IMR-90 (cell line): ENCODE measurements around the gene RAB5B. TPM values are rescaled to one million over a fixed set of nuclear protein-coding genes. Genes with fewer than 3 reads are reported as not detected.
A peak's percentile ranks its signal among the peaks of the same experiment; 100 is the strongest.

ENCODE experiments used
- ATAC-seq: fragments of 200-7000 bp; cut with Tn5 transposase; 2 replicates; pipeline ENCODE4 v1.9.1; 2020; ENCODE audit warnings: low read depth, mild to moderate bottlenecking, moderate library complexity
- BruUV-seq: library from RNA; stranded (reverse); fragments of 400-500 nt; replicated peaks from 2 replicates; lab custom pipeline; 2021; lab: Mats Ljungman, UMichigan
- CTCF ChIA-PET: fragments of 300-600 bp; formaldehyde crosslinking; extraction: SDS; loops from one replicate; lab custom pipeline; 2021; ENCODE audit warnings: antibody characterized with exemption; lab: Yijun Ruan, JAX
- POLR2A ChIA-PET: fragments of 300-600 bp; sonication (Branson Sonifier 250); formaldehyde crosslinking; loops from one replicate; lab custom pipeline; 2022; ENCODE audit warnings: antibody characterized with exemption; ENCODE audit not compliant: unreplicated experiment; lab: Charles Lee
- DNase-seq: peaks from one replicate; pipeline ENCODE4 v3.0.0; 2013
- H2AFZ ChIP-seq: replicated peaks from 2 replicates; pipeline ENCODE3; 2013; ENCODE audit warnings: low read length, mild to moderate bottlenecking; ENCODE audit not compliant: poor library complexity
- H2AK5ac ChIP-seq: 2 replicates; pipeline ENCODE4 v1.6.1; 2013; ENCODE audit warnings: low read depth, low read length, inconsistent platforms
- H2AK9ac ChIP-seq: replicated peaks from 2 replicates; pipeline ENCODE3; 2013; ENCODE audit warnings: mild to moderate bottlenecking, low read depth, low read length, moderate library complexity; ENCODE audit not compliant: poor library complexity
- H2BK120ac ChIP-seq: 2 replicates; pipeline ENCODE4 v1.6.1; 2013; ENCODE audit warnings: low read depth, low read length, inconsistent platforms
- H2BK15ac ChIP-seq: 3 replicates; pipeline ENCODE4 v1.6.1; 2013; ENCODE audit warnings: low read depth, low read length, inconsistent platforms
- H2BK20ac ChIP-seq: 2 replicates; pipeline ENCODE4 v1.6.1; 2013; ENCODE audit warnings: low read depth, mild to moderate bottlenecking, inconsistent platforms, low read length, moderate library complexity
- H2BK5ac ChIP-seq: 2 replicates; pipeline ENCODE4 v1.6.1; 2013; ENCODE audit warnings: mild to moderate bottlenecking, low read depth, low read length, inconsistent platforms; ENCODE audit not compliant: poor library complexity, severe bottlenecking
- H3K14ac ChIP-seq: replicated peaks from 2 replicates; pipeline ENCODE4 v1.6.1; 2013; ENCODE audit warnings: low read depth, low read length, inconsistent platforms
- H3K18ac ChIP-seq: 2 replicates; pipeline ENCODE4 v1.6.1; 2013; ENCODE audit warnings: low read depth, low read length, control low read depth
- H3K23ac ChIP-seq: 2 replicates; pipeline ENCODE4 v1.6.1; 2013; ENCODE audit warnings: low read depth, low read length, inconsistent platforms
- H3K27ac ChIP-seq: 2 replicates; pipeline ENCODE4 v1.5.1; 2013; ENCODE audit warnings: mild to moderate bottlenecking, control low read depth, low read length; ENCODE audit not compliant: insufficient read depth
- H3K27me3 ChIP-seq: 2 replicates; pipeline ENCODE4 v1.6.1; 2013; ENCODE audit warnings: low read length; ENCODE audit not compliant: control insufficient read depth, insufficient read depth
- H3K36me3 ChIP-seq: 2 replicates; pipeline ENCODE4 v1.6.1; 2013; ENCODE audit warnings: low read length, mixed read lengths; ENCODE audit not compliant: control insufficient read depth, insufficient read depth
- H3K4ac ChIP-seq: 2 replicates; pipeline ENCODE4 v1.6.1; 2013; ENCODE audit warnings: low read depth, low read length, inconsistent platforms
- H3K4me1 ChIP-seq: 2 replicates; pipeline ENCODE4 v1.6.1; 2013; ENCODE audit warnings: low read length, mixed read lengths; ENCODE audit not compliant: control insufficient read depth, insufficient read depth
- H3K4me2 ChIP-seq: 2 replicates; pipeline ENCODE4 v1.6.1; 2013; ENCODE audit warnings: low read depth, mild to moderate bottlenecking, control low read depth, low read length, moderate library complexity
- H3K4me3 ChIP-seq: 2 replicates; pipeline ENCODE4 v1.5.1; 2013; ENCODE audit warnings: low read depth, mild to moderate bottlenecking, control low read depth, low read length, moderate library complexity; ENCODE audit not compliant: insufficient read depth
- H3K56ac ChIP-seq: 2 replicates; pipeline ENCODE4 v1.6.1; 2013; ENCODE audit warnings: low read length, inconsistent platforms; ENCODE audit not compliant: insufficient read depth; ENCODE audit errors: extremely low read depth
- H3K79me1 ChIP-seq, 2 experiments: 2 replicates each; pipeline ENCODE4 v1.6.1; 2013; ENCODE audit warnings: low read length in 2 of 2, inconsistent platforms in 1 of 2, low read depth in 1 of 2
- H3K9ac ChIP-seq: 2 replicates; pipeline ENCODE4 v1.6.1; 2013; ENCODE audit warnings: low read depth, low read length, control low read depth
- H3K9me1 ChIP-seq: 2 replicates; pipeline ENCODE4 v1.6.1; 2013; ENCODE audit warnings: low read length, inconsistent platforms; ENCODE audit not compliant: insufficient read depth
- H3K9me3 ChIP-seq: 2 replicates; pipeline ENCODE4 v1.6.1; 2013; ENCODE audit warnings: low read length; ENCODE audit not compliant: control insufficient read depth, insufficient read depth
- H4K20me1 ChIP-seq: 2 replicates; pipeline ENCODE4 v1.6.1; 2013; ENCODE audit warnings: low read length, inconsistent platforms; ENCODE audit not compliant: insufficient read depth
- H4K5ac ChIP-seq: 2 replicates; pipeline ENCODE4 v1.6.1; 2013; ENCODE audit warnings: mild to moderate bottlenecking, low read depth, low read length, control low read depth
- H4K8ac ChIP-seq, 2 experiments: 2 replicates each; pipeline ENCODE4 v1.6.1; 2013; ENCODE audit warnings: low read depth in 2 of 2, low read length in 2 of 2, control low read depth in 1 of 2, inconsistent platforms in 1 of 2
- H4K91ac ChIP-seq: 2 replicates; pipeline ENCODE4 v1.6.1; 2013; ENCODE audit warnings: low read depth, low read length, inconsistent platforms; ENCODE audit not compliant: insufficient read depth
- CEBPB ChIP-seq: IDR thresholded peaks from 2 replicates; pipeline ENCODE4 v1.6.1; 2012; ENCODE audit warnings: low read depth, low read length, improper control_type of control experiment
- FOS ChIP-seq: fragments of 150-350 bp; IDR thresholded peaks from 2 replicates; pipeline ENCODE4 v1.6.1; 2016; ENCODE audit warnings: low read depth, low read length
- MAFK ChIP-seq: IDR thresholded peaks from 2 replicates; pipeline ENCODE4 v1.6.1; 2012; ENCODE audit warnings: low read depth, low read length, improper control_type of control experiment
- MAZ ChIP-seq: IDR thresholded peaks from 2 replicates; pipeline ENCODE4 v1.6.1; 2012; ENCODE audit warnings: low read depth, mild to moderate bottlenecking, low read length, improper control_type of control experiment, moderate library complexity, borderline replicate concordance
- MXI1 ChIP-seq: IDR thresholded peaks from 2 replicates; pipeline ENCODE4 v1.6.1; 2012; ENCODE audit warnings: low read depth, mild to moderate bottlenecking, low read length, moderate library complexity, borderline replicate concordance
- NFE2L2 ChIP-seq: fragments of 150-350 bp; IDR thresholded peaks from 2 replicates; pipeline ENCODE4 v1.6.1; 2016; ENCODE audit warnings: low read depth, mild to moderate bottlenecking, low read length
- POLR2A ChIP-seq: IDR thresholded peaks from 2 replicates; pipeline ENCODE4 v1.6.1; 2012; ENCODE audit warnings: mild to moderate bottlenecking, low read depth, low read length
- RAD21 ChIP-seq: IDR thresholded peaks from 2 replicates; pipeline ENCODE4 v1.6.1; 2012; ENCODE audit warnings: low read length, improper control_type of control experiment
- RCOR1 ChIP-seq: IDR thresholded peaks from 2 replicates; pipeline ENCODE4 v1.6.1; 2012; ENCODE audit warnings: mild to moderate bottlenecking, low read length, improper control_type of control experiment; ENCODE audit not compliant: insufficient replicate concordance
- RFX5 ChIP-seq: IDR thresholded peaks from 2 replicates; pipeline ENCODE4 v1.8.0; 2012; ENCODE audit warnings: low read depth, mild to moderate bottlenecking, low read length, moderate library complexity
- WGBS, 2 experiments: methylation state at CpG; one replicate each; pipeline versions ENCODE4 v1.1.5 to v1.1.7; 2013; ENCODE audit warnings: missing lambda C conversion rate in 2 of 2; ENCODE audit not compliant: insufficient read length in 1 of 2; ENCODE audit errors: extremely low coverage in 2 of 2; 5-methylcytosine and 5-hydroxymethylcytosine counted together
- dilution Hi-C: fragments of 300-500 bp; cut with HindIII; formaldehyde crosslinking; loops from one replicate; pipeline ENCODE4 v1.14.3; 2018; ENCODE audit warnings: low sequenced_read_pairs; ENCODE audit not compliant: unreplicated experiment
- in situ Hi-C: fragments of 300-500 bp; cut with MboI; formaldehyde crosslinking; loops from 3 replicates; pipeline ENCODE4 v1.14.3; 2019; ENCODE audit warnings: low sequenced_read_pairs, inconsistent platforms, mixed read lengths
- intact Hi-C: fragments of 100-400 bp; cut with micrococcal nuclease; formaldehyde crosslinking; loops from 2 replicates; pipeline ENCODE4 v1.10.0; 2022
- polyA plus RNA-seq, 3 experiments: library from polyadenylated mRNA; depleted of rRNA; stranded (reverse); fragments of >200 nt; gene quantifications; 2 replicates each; pipeline ENCODE4 v1.2.3, GENCODE V29; 2012; ENCODE audit warnings: low replicate concordance in 1 of 3
- total RNA-seq: library from RNA; depleted of rRNA; stranded (reverse); fragments of >200 nt; gene quantifications from 2 replicates; pipeline ENCODE4 v1.2.3, GENCODE V29; 2012
- TF ChIP-seq, protein P1 (sequence below): conservative IDR thresholded peaks from 2 replicates; pipeline ENCODE4 v1.5.1; 2012; ENCODE audit warnings: mild to moderate bottlenecking, low read depth, low read length, improper control_type of control experiment

The RAB5B gene
- total and polyA plus RNA-seq, 2 of the 4 experiments (the other 2 are of a cell fraction) = 56.5 to 99.2 TPM

DNA sequence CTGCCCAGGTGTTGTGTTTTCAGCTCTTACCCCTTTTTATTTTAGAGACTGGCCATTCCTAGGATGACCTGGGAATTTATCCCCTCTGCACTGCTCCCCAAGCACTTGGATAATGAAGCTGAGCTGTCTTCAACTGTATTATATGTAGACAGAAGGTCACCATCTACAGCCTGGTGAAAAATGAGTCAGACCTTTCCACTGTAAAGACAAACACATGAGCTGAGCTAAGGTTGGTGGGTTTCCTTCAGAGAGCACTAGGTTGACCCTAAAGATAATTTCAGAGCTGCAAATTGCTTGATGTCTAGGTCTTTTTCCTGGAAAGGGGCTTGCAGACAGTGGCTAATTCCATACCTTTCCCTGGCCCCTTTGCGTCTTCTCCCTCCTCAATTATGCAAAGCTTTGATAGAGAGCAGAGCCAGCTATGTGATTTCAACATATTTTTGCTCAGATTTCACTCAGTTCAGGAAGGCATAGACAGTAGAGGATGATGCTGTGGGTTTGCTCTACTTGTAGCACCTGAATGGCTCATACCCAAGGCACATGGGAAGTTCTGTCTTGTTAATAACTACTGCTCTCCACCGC lies 37.7 kb downstream of the RAB5B start:
- no CpG with 5 or more reads among the region's 2 CpGs for WGBS, 2 experiments
- Histone ChIP-seq H3K4me1 (no peaks in the 10 kb centered on the region), H3K4ac (no peak overlapping the region), H3K9ac (no peak overlapping the region), H2BK20ac (no peak overlapping the region), H2BK5ac (no peak overlapping the region), H2BK120ac (no peak overlapping the region), H2AK5ac (no peak overlapping the region), H3K36me3 (no peaks in the 10 kb centered on the region; the same call in 1 of the 2 replicates), H3K4me3 (no peak overlapping the region), H2BK15ac (no peak overlapping the region), H3K23ac (0 out of 2 replicates have a peak overlapping the region, but pooled peaks have one; percentile 43), H2AFZ (no peak overlapping the region), H3K9me1 (peaks cover 7% of the 10 kb centered on the region), H3K9me3 (no peaks in the 10 kb centered on the region), H3K14ac (no peak overlapping the region), H4K5ac (no peak overlapping the region), H3K56ac (no peak overlapping the region), H3K79me1 (peaks cover 3 to 12% of the 10 kb centered on the region in 2 experiments; a peak in 3 of 4 replicates), H3K18ac (no peak overlapping the region), H3K4me2 (no peak overlapping the region), H2AK9ac (no peak overlapping the region), H3K27me3 (no peaks in the 10 kb centered on the region), H3K27ac (no peak overlapping the region), H4K8ac (no peak overlapping the region), H4K91ac (no peak overlapping the region), H4K20me1 (no peaks in the 10 kb centered on the region)
- TF ChIP-seq CEBPB (no peak), RCOR1 (no peak), FOS (no peak), RAD21 (no peak), MXI1 (no peak), MAFK (no peak), MAZ (no peak), NFE2L2 (no peak), RFX5 (no peak), POLR2A (no peak)
- TF ChIP-seq, protein P1, sequence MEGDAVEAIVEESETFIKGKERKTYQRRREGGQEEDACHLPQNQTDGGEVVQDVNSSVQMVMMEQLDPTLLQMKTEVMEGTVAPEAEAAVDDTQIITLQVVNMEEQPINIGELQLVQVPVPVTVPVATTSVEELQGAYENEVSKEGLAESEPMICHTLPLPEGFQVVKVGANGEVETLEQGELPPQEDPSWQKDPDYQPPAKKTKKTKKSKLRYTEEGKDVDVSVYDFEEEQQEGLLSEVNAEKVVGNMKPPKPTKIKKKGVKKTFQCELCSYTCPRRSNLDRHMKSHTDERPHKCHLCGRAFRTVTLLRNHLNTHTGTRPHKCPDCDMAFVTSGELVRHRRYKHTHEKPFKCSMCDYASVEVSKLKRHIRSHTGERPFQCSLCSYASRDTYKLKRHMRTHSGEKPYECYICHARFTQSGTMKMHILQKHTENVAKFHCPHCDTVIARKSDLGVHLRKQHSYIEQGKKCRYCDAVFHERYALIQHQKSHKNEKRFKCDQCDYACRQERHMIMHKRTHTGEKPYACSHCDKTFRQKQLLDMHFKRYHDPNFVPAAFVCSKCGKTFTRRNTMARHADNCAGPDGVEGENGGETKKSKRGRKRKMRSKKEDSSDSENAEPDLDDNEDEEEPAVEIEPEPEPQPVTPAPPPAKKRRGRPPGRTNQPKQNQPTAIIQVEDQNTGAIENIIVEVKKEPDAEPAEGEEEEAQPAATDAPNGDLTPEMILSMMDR = no peak
- POLR2A ChIA-PET = no interaction called here
- CTCF ChIA-PET = no interaction called here
- dilution Hi-C loops = no loop called here
- no peak for ATAC-seq
- intact Hi-C loops = no loop called here
- no TSS peak for BruUV-seq
- in situ Hi-C loops = no loop called here
- no peak for DNase-seq
